A549 (cell line): ENCODE data around the gene OTULIN. TPM values are rescaled to one million over a fixed set of nuclear protein-coding genes. Genes with fewer than 3 reads are reported as not detected.

Experiments used
- ATAC-seq, 2 experiments: fragments of 200-7000 bp in 1 of 2; fragments of >200 bp in 1 of 2; cut with Nextera tagmentation in 1 of 2; cut with Tn5 transposase in 1 of 2; 3 replicates each; pipeline versions ENCODE4 v1.8.0 to v1.9.1; 2018 to 2020; ENCODE audit warnings: mild to moderate bottlenecking in 1 of 2, moderate library complexity in 1 of 2
- CTCF ChIA-PET: fragments of 300-600 bp; sonication (Branson Sonifier 250); formaldehyde crosslinking; extraction: SDS; loops from one replicate; lab custom pipeline; 2021; ENCODE audit warnings: antibody characterized with exemption, inconsistent platforms; lab: Yijun Ruan, JAX
- POLR2A ChIA-PET: fragments of 350-600 bp; formaldehyde crosslinking; extraction: SDS; loops from one replicate; lab custom pipeline; 2021; ENCODE audit warnings: antibody characterized with exemption, inconsistent platforms; lab: Yijun Ruan, JAX
- DNase-seq, 2 experiments: peaks; one replicate each; pipeline versions ENCODE4 v3.0.0 to v3.0.0-alpha.2; 2011 to 2016; ENCODE audit warnings: low read depth in 1 of 2, low spot score in 1 of 2
- FAIRE-seq: peaks from 2 replicates; lab custom pipeline; 2011; peaks lifted over from hg19 to GRCh38; lab: Jason Lieb, UNC
- H3K27ac ChIP-seq, 2 experiments: fragments of >200 bp; sonication (Bioruptor Twin); formaldehyde crosslinking; 3 replicates each; pipeline ENCODE4 v1.5.1; 2016 to 2017
- H3K4me1 ChIP-seq: fragments of >200 bp; sonication (Bioruptor Twin); formaldehyde crosslinking; 3 replicates; pipeline ENCODE4 v1.6.1; 2016
- H3K4me2 ChIP-seq: fragments of >200 bp; sonication (Bioruptor Twin); formaldehyde crosslinking; 3 replicates; pipeline ENCODE4 v1.6.1; 2016
- H3K4me3 ChIP-seq: fragments of >200 bp; sonication (Bioruptor Twin); formaldehyde crosslinking; 3 replicates; pipeline ENCODE4 v1.5.1; 2016
- H3K9me3 ChIP-seq: fragments of >200 bp; sonication (Bioruptor Twin); formaldehyde crosslinking; 3 replicates; pipeline ENCODE4 v1.6.1; 2016
- BHLHE40 ChIP-seq: IDR thresholded peaks from 2 replicates; pipeline ENCODE4 v1.6.1; 2012; ENCODE audit warnings: low read depth, low read length, inconsistent platforms
- CBX2 ChIP-seq: fragments of 200-600 bp; sonication (generic); IDR thresholded peaks from 2 replicates; pipeline ENCODE4 v1.6.1; 2016; ENCODE audit warnings: low read depth, mild to moderate bottlenecking, borderline replicate concordance
- CEBPB ChIP-seq, 2 experiments: fragments of >200 bp in 1 of 2; sonication (Bioruptor Twin) in 1 of 2; formaldehyde crosslinking in 1 of 2; IDR thresholded peaks; 2 replicates each; pipeline ENCODE4 v1.6.1; 2012 to 2016
- EHMT2 ChIP-seq: fragments of 200-600 bp; sonication (generic); IDR thresholded peaks from 2 replicates; pipeline ENCODE4 v1.6.1; 2016; ENCODE audit warnings: antibody characterized with exemption, low read depth, mild to moderate bottlenecking, moderate library complexity
- ESRRA ChIP-seq: fragments of 150-350 bp; IDR thresholded peaks from 2 replicates; pipeline ENCODE4 v1.6.1; 2014; ENCODE audit warnings: mild to moderate bottlenecking, low read length, borderline replicate concordance
- FOXS1 ChIP-seq: fragments of 250-450 bp; sonication (Bioruptor Pico); IDR thresholded peaks from 2 replicates; pipeline ENCODE4 v1.5.0; 2020; ENCODE audit warnings: mild to moderate bottlenecking, moderate library complexity
- HEYL ChIP-seq: fragments of 250-450 bp; sonication (Bioruptor Pico); IDR thresholded peaks from 2 replicates; pipeline ENCODE4 v1.8.0; 2021; ENCODE audit warnings: mild to moderate bottlenecking, moderate library complexity
- HMGXB4 ChIP-seq: fragments of 250-450 bp; sonication (Bioruptor Pico); IDR thresholded peaks from 2 replicates; pipeline ENCODE4 v1.5.0; 2021; ENCODE audit warnings: mild to moderate bottlenecking, moderate library complexity, borderline replicate concordance
- HOXA7 ChIP-seq: fragments of 250-450 bp; sonication (Bioruptor Pico); IDR thresholded peaks from 2 replicates; pipeline ENCODE4 v1.5.0; 2020; ENCODE audit warnings: mild to moderate bottlenecking, moderate library complexity
- JUN ChIP-seq, 2 experiments: fragments of >200 bp; sonication (Bioruptor Twin); formaldehyde crosslinking; IDR thresholded peaks; 2 replicates in 1 of 2; 3 replicates in 1 of 2; pipeline ENCODE4 v1.6.1; 2016 to 2017
- MAX ChIP-seq: IDR thresholded peaks from 2 replicates; pipeline ENCODE4 v1.6.1; 2012
- MAZ ChIP-seq: fragments of 150-350 bp; IDR thresholded peaks from 2 replicates; pipeline ENCODE4 v1.6.1; 2014; ENCODE audit warnings: antibody characterized with exemption, low read depth, low read length, borderline replicate concordance
- NFE2L2 ChIP-seq: fragments of 150-350 bp; conservative IDR thresholded peaks from 2 replicates; pipeline ENCODE4 v1.6.1; 2014; ENCODE audit warnings: low read length
- PHF8 ChIP-seq: fragments of 200-600 bp; sonication (generic); IDR thresholded peaks from 2 replicates; pipeline ENCODE4 v1.6.1; 2016; ENCODE audit warnings: low read depth, mild to moderate bottlenecking, antibody characterized with exemption, moderate library complexity, borderline replicate concordance
- POLR2A ChIP-seq: IDR thresholded peaks from 2 replicates; pipeline ENCODE4 v1.6.1; 2012; ENCODE audit warnings: mild to moderate bottlenecking, low read length
- POLR2AphosphoS2 ChIP-seq: conservative IDR thresholded peaks from 2 replicates; pipeline ENCODE4 v1.6.1; 2012; ENCODE audit warnings: low read length, improper control_type of control experiment, inconsistent platforms
- RARB ChIP-seq: fragments of 250-450 bp; sonication (Bioruptor Pico); IDR thresholded peaks from 2 replicates; pipeline ENCODE4 v1.8.0; 2021; ENCODE audit warnings: mild to moderate bottlenecking, moderate library complexity
- TP53 ChIP-seq: fragments of 250-450 bp; sonication (Bioruptor Pico); IDR thresholded peaks from 2 replicates; pipeline ENCODE4 v1.5.0; 2021; ENCODE audit warnings: mild to moderate bottlenecking, moderate library complexity
- USF2 ChIP-seq: fragments of 450-650 bp; IDR thresholded peaks from 2 replicates; pipeline ENCODE4 v1.6.1; 2014; ENCODE audit warnings: antibody characterized with exemption
- ZFP36 ChIP-seq: fragments of 450-650 bp; IDR thresholded peaks from 2 replicates; pipeline ENCODE4 v1.6.1; 2014; ENCODE audit warnings: borderline replicate concordance; ENCODE audit not compliant: partially characterized antibody
- WGBS: methylation state at CpG from one replicate; pipeline ENCODE4 v1.1.6; 2017; ENCODE audit errors: missing lambda C conversion rate; 5-methylcytosine and 5-hydroxymethylcytosine counted together
- polyA plus RNA-seq, 4 experiments: library from polyadenylated mRNA; depleted of rRNA in 3 of 4; stranded (reverse); fragments of >200 nt; fragmentation: RNase III in 1 of 4; extraction: RNeasy Plus Mini Kit Qiagen cat#74134 plus additional on column Dnase treatment in 1 of 4; gene quantifications; 2 replicates in 3 of 4; 3 replicates in 1 of 4; pipeline ENCODE4 v1.2.3, GENCODE V29; 2011 to 2017
- TF ChIP-seq, protein P1 (sequence below): fragments of 200-600 bp; sonication (generic); IDR thresholded peaks from 2 replicates; pipeline ENCODE4 v1.6.1; 2016; ENCODE audit warnings: antibody characterized with exemption, mild to moderate bottlenecking, moderate library complexity
- TF ChIP-seq, protein P2 (sequence below): fragments of >200 bp; sonication (Bioruptor Twin); formaldehyde crosslinking; IDR thresholded peaks from 3 replicates; pipeline ENCODE4 v1.6.1; 2016
- TF ChIP-seq, protein P3 (sequence below): IDR thresholded peaks from 2 replicates; pipeline ENCODE4 v1.6.1; 2012; ENCODE audit warnings: low read depth, borderline replicate concordance

The OTULIN gene
- polyA plus RNA-seq, 2 of the 4 experiments (the other 2 are of a cell fraction): 13.5 to 17.8 TPM

GRCh38 chr5:14696851-14697250, 32.3 kb downstream of the OTULIN start:
- H3K4me3 ChIP-seq: no peak overlapping the region
- 95% methylated on average over 3 of the region's 3 CpGs for WGBS
- no peak for FAIRE-seq
- ChIA-PET POLR2A (no interaction called here), CTCF (interaction anchor here (1.4 to 1.7 kb wide), 2 partner anchors 11 to 30 kb away, joined by 6 to 7 read pairs; no protein-coding TSS in a partner anchor)
- TF ChIP-seq ZFP36 (no peak), MAX (no peak), HMGXB4 (CRISPR knock-in tag) (no peak), ESRRA (no peak), EHMT2 (no peak), RARB (CRISPR knock-in tag) (no peak), PHF8 (no peak), MAZ (no peak), HOXA7 (CRISPR knock-in tag) (no peak), POLR2A (no peak), FOXS1 (CRISPR knock-in tag) (no peak), HEYL (CRISPR knock-in tag) (no peak)
- TF ChIP-seq, protein P1, sequence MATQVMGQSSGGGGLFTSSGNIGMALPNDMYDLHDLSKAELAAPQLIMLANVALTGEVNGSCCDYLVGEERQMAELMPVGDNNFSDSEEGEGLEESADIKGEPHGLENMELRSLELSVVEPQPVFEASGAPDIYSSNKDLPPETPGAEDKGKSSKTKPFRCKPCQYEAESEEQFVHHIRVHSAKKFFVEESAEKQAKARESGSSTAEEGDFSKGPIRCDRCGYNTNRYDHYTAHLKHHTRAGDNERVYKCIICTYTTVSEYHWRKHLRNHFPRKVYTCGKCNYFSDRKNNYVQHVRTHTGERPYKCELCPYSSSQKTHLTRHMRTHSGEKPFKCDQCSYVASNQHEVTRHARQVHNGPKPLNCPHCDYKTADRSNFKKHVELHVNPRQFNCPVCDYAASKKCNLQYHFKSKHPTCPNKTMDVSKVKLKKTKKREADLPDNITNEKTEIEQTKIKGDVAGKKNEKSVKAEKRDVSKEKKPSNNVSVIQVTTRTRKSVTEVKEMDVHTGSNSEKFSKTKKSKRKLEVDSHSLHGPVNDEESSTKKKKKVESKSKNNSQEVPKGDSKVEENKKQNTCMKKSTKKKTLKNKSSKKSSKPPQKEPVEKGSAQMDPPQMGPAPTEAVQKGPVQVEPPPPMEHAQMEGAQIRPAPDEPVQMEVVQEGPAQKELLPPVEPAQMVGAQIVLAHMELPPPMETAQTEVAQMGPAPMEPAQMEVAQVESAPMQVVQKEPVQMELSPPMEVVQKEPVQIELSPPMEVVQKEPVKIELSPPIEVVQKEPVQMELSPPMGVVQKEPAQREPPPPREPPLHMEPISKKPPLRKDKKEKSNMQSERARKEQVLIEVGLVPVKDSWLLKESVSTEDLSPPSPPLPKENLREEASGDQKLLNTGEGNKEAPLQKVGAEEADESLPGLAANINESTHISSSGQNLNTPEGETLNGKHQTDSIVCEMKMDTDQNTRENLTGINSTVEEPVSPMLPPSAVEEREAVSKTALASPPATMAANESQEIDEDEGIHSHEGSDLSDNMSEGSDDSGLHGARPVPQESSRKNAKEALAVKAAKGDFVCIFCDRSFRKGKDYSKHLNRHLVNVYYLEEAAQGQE: no peak
- TF ChIP-seq, protein P2, sequence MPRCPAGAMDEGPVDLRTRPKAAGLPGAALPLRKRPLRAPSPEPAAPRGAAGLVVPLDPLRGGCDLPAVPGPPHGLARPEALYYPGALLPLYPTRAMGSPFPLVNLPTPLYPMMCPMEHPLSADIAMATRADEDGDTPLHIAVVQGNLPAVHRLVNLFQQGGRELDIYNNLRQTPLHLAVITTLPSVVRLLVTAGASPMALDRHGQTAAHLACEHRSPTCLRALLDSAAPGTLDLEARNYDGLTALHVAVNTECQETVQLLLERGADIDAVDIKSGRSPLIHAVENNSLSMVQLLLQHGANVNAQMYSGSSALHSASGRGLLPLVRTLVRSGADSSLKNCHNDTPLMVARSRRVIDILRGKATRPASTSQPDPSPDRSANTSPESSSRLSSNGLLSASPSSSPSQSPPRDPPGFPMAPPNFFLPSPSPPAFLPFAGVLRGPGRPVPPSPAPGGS: no peak
- TF ChIP-seq, protein P3, sequence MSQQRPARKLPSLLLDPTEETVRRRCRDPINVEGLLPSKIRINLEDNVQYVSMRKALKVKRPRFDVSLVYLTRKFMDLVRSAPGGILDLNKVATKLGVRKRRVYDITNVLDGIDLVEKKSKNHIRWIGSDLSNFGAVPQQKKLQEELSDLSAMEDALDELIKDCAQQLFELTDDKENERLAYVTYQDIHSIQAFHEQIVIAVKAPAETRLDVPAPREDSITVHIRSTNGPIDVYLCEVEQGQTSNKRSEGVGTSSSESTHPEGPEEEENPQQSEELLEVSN: no peak
- ATAC-seq: no peak
- H3K9me3 ChIP-seq: no peaks in the 10 kb centered on the region
- no peak overlapping the region for H3K27ac ChIP-seq
- DNase-seq: no peak
- H3K4me1 ChIP-seq: peaks cover 6% of the 10 kb centered on the region; the same call in 1 of the 3 replicates
- no peak overlapping the region for H3K4me2 ChIP-seq

DNA sequence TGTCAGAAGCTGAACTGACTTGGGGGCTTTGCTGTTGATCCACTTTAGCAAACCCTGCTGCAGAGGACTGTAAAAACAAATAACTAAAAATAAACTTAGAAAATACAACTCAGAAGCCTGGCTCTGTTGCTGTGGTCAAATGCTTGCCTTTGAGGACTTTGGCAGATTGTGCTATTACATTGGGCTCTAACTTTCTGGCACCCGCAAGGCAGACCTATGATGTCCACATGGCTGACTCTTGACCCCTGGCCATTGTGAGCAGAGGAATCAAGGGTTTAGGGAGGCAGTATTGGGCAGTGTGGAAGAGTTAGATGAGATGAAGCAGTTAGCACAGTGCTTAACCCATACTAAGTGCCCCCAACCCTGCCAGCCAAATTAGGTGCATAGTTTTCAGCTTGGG, 34.0 kb downstream of the OTULIN start:
- Histone ChIP-seq H3K4me3 (no peak overlapping the region), H3K9me3 (no peaks in the 10 kb centered on the region), H3K4me1 (peaks cover 6% of the 10 kb centered on the region; the same call in 1 of the 3 replicates), H3K4me2 (no peak overlapping the region), H3K27ac (no peak overlapping the region)
- FAIRE-seq: no peak
- no peak for DNase-seq
- ATAC-seq: no peak
- POLR2A ChIA-PET: no interaction called here
- WGBS: 100% methylated on average over 1 of the region's 1 CpG
- CTCF ChIA-PET: interaction anchor here (1.7 kb wide), 1 partner anchor 29 kb away, joined by 6 read pairs; no protein-coding TSS in a partner anchor
- TF ChIP-seq, protein P3: no peak
- TF ChIP-seq POLR2AphosphoS2: no peak
- no peak for TF ChIP-seq ZFP36
- no peak for TF ChIP-seq TP53 (CRISPR knock-in tag)
- TF ChIP-seq USF2: no peak
- TF ChIP-seq, protein P1: no peak
- TF ChIP-seq JUN (IDR thresholded peaks at IDR 0.05): no peak
- no peak for TF ChIP-seq MAX
- no peak for TF ChIP-seq CBX2
- TF ChIP-seq NFE2L2: no peak
- TF ChIP-seq BHLHE40: no peak
- no peak for TF ChIP-seq CEBPB (IDR thresholded peaks at IDR 0.05)
